GM18508 (cell line): ENCODE data around the gene CDCA8.

Experiments used
- ATAC-seq: cut with Tn5 transposase; IDR thresholded peaks from one replicate; pipeline ENCODE4 v1.9.1; 2021; ENCODE audit warnings: moderate number of reproducible peaks; ENCODE audit not compliant: insufficient read depth, unreplicated experiment

CDCA8 gene

GRCh38 chr1:37714226-37714625 is 21.9 kb downstream of the CDCA8 start:
- ATAC-seq, result no peak

- no peak for ATAC-seq
Measured at GRCh38 chr1:37714689-37715088, 22.4 kb downstream of the CDCA8 start.

GRCh38 chr1:37716321-37716720 is 24.0 kb downstream of the CDCA8 start:
- no peak for ATAC-seq

GRCh38 chr1:37717631-37718030 is 25.3 kb downstream of the CDCA8 start:
- ATAC-seq, result no peak

GRCh38 chr1:37718181-37718900 is 26.0 kb downstream of the CDCA8 start:
- ATAC-seq, result no peak

- no peak for ATAC-seq
Measured at GRCh38 chr1:37718901-37719571, 26.7 kb downstream of the CDCA8 start.

- no peak for ATAC-seq
Measured at GRCh38 chr1:37719572-37720195, 27.4 kb downstream of the CDCA8 start.

- no peak for ATAC-seq
Measured at GRCh38 chr1:37720231-37721130, 28.2 kb downstream of the CDCA8 start.

- ATAC-seq, result no peak
Measured at GRCh38 chr1:37721565-37721964, 29.2 kb downstream of the CDCA8 start.

- no peak for ATAC-seq
Measured at GRCh38 chr1:37722181-37723071, 30.1 kb downstream of the CDCA8 start.

- ATAC-seq, result no peak
Measured at GRCh38 chr1:37723072-37723389, 30.7 kb downstream of the CDCA8 start.

GRCh38 chr1:37723390-37724078 is 31.2 kb downstream of the CDCA8 start:
- ATAC-seq, result no peak

- ATAC-seq, result no peak
Measured at GRCh38 chr1:37724575-37724974, 32.3 kb downstream of the CDCA8 start.

- ATAC-seq, result no peak
Measured at GRCh38 chr1:37725851-37726613, 33.7 kb downstream of the CDCA8 start.

GRCh38 chr1:37726751-37727585 is 34.7 kb downstream of the CDCA8 start:
- ATAC-seq, result no peak

GRCh38 chr1:37728416-37728815 is 36.1 kb downstream of the CDCA8 start:
- no peak for ATAC-seq

GRCh38 chr1:37730376-37730775 is 38.1 kb downstream of the CDCA8 start:
- ATAC-seq, result no peak
